ENCODE data around the gene PLA2R1. TPM values are rescaled to one million over a fixed set of nuclear protein-coding genes. Genes with fewer than 3 reads are reported as not detected.
"Not testable (repeated sequence)": the region's sequence is repeated elsewhere in the genome, so short reads cannot be mapped to it uniquely, and the experiment has no call there.

PLA2R1 gene
- polyA plus RNA-seq, 1 experiment, result 2.0 TPM

DNA sequence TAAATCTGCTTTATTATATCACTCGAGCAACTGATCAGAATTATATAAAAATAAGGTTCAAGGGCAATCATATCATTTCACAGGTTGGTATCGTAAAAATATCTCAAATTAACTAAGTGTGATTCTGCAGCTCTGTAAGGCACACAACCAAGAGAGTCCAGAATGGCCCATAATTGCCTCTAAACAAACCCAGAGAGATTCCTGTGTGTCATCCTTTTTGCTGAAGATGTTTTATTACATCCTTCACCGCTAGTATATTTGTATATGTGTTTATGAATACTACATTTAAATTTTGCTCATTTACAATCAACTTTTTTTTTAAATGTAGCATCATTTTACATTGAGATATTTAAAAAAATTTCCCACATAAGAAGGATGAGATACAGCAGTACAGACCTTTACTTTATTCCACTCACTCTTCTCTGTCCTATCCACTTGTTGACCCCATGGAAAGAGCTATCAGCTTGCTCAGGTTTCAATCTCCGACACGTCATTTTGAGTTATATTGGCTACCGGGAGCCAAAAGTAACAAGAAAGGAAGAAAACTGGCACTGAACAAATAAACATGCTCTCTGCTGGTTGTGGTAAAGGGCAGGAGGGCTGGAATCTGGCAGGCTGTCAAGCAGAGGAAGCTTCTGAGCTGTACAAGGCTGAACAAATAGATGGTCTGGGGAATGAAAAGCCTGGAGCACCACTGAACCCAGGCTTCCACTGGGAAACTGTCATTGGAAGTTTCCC is 23.1 kb downstream of the PLA2R1 start:
- Histone ChIP-seq H3K27ac (ENCODE audit: low read depth, low read length) (no peak overlapping the region), H3K4me3 (ENCODE audit: low read depth, low read length) (no peak overlapping the region), H3K27me3 (ENCODE audit: control insufficient read depth, insufficient read depth, low read length) (peaks cover 18% of the 10 kb centered on the region), H3K9me3 (ENCODE audit: control insufficient read depth, insufficient read depth, low read length) (no peaks in the 10 kb centered on the region)
- no peak for TF ChIP-seq CTCF (IDR thresholded peaks at IDR 0.05; ENCODE audit: low read depth, low read length)
- POLR2A ChIA-PET, result no interaction called here
- CTCF ChIA-PET, result no interaction called here
- DNase-seq (ENCODE audit: low read depth, low spot score), result no peak

DNA sequence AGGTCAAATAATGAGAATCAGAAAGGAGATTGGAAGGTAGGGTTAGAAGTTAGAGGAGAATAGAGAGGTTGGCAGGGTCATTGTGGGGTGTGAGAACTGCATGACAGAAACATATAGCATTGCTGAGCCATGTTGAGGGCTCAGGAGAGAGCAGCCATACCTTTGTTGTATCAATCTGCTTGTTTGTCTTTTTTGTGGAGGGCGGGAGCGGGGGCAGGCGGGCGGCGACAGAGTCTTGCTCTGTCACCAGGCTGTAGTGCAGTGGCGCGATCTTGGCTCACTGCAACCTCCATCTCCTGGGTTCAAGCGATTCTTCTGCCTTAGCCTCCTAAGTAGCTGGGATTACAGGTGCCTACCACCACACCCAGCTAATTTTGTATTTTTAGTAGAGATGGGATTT is 23.8 kb downstream of the PLA2R1 start:
- POLR2A ChIA-PET; H3K4me3 ChIP-seq (ENCODE audit: low read depth, low read length); CTCF ChIA-PET; H3K27ac ChIP-seq (ENCODE audit: low read depth, low read length); H3K9me3 ChIP-seq (ENCODE audit: control insufficient read depth, insufficient read depth, low read length); DNase-seq (ENCODE audit: low read depth, low spot score): not testable (repeated sequence)
- peaks cover 18% of the 10 kb centered on the region for H3K27me3 ChIP-seq (ENCODE audit: control insufficient read depth, insufficient read depth, low read length)

DNA sequence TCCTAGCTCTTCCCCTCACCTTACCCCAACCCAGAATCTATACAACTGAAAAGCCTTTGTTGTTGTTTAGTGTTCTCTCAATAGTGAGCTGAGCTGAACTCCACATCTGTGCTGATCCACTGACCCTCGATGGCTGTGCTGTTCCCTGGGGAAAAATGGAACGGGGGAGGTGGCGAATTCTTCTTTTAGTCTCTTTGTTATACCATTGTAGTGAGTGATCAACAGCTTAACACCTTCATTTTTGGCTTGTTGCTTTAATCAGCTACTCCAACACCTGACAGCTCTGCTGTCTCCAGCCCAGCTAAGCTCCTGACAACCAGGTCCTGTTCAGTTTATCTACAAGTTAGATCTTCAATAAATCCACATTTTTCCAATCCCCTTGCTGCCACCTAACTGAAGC is 25.7 kb downstream of the PLA2R1 start:
- POLR2A ChIA-PET, result no interaction called here
- Histone ChIP-seq H3K27ac (ENCODE audit: low read depth, low read length) (no peak overlapping the region), H3K9me3 (ENCODE audit: control insufficient read depth, insufficient read depth, low read length) (no peaks in the 10 kb centered on the region), H3K27me3 (ENCODE audit: control insufficient read depth, insufficient read depth, low read length) (peaks cover 11% of the 10 kb centered on the region), H3K4me3 (ENCODE audit: low read depth, low read length) (no peak overlapping the region)
- no peak for DNase-seq (ENCODE audit: low read depth, low spot score)
- no peak for TF ChIP-seq CTCF (IDR thresholded peaks at IDR 0.05; ENCODE audit: low read depth, low read length)
- CTCF ChIA-PET, result no interaction called here

DNA sequence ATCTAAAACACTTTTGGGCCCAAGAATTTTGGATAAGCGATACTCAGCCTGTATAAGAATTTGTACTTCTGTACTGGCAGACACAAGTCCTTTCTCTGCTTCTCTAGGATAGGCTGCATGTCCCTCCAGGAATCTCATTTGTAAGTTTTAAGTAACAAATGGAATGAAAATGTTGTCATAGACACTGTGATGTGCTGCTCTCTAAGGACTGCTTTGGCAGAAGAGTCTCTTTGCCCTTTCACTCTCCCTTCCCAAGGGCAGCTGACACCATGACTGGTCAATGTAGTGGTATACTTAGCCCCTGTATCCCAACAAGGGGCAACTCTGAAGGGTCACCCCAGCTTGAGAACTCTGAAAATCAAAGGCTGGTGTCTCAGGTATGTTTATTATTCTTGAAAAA is 27.3 kb downstream of the PLA2R1 start:
- CTCF ChIA-PET, result interaction anchor here (0.6 kb wide), 1 partner anchor 362 kb away, joined by 3 read pairs; no protein-coding TSS in a partner anchor
- DNase-seq (ENCODE audit: low read depth, low spot score), result no peak
- Histone ChIP-seq H3K9me3 (ENCODE audit: control insufficient read depth, insufficient read depth, low read length) (no peaks in the 10 kb centered on the region), H3K27me3 (ENCODE audit: control insufficient read depth, insufficient read depth, low read length) (peaks cover 11% of the 10 kb centered on the region), H3K4me3 (ENCODE audit: low read depth, low read length) (no peak overlapping the region), H3K27ac (ENCODE audit: low read depth, low read length) (no peak overlapping the region)
- POLR2A ChIA-PET, result no interaction called here
- no peak for TF ChIP-seq CTCF (IDR thresholded peaks at IDR 0.05; ENCODE audit: low read depth, low read length)

- no peak for TF ChIP-seq CTCF (IDR thresholded peaks at IDR 0.05; ENCODE audit: low read depth, low read length)
Observed at GRCh38 chr2:160034396-160034795, 28.0 kb downstream of the PLA2R1 start.

More at GRCh38 chr2:160034396-160034795, 28.0 kb downstream of the PLA2R1 start:
- Histone ChIP-seq H3K27ac (ENCODE audit: low read depth, low read length) (no peak overlapping the region), H3K27me3 (ENCODE audit: control insufficient read depth, insufficient read depth, low read length) (peaks cover 11% of the 10 kb centered on the region), H3K4me3 (ENCODE audit: low read depth, low read length) (no peak overlapping the region), H3K9me3 (ENCODE audit: control insufficient read depth, insufficient read depth, low read length) (no peaks in the 10 kb centered on the region)
- ChIA-PET POLR2A (no interaction called here), CTCF (no interaction called here)
- no peak for DNase-seq (ENCODE audit: low read depth, low spot score)
